HUDEP-2 (cell line): ENCODE data around the gene MRTFB.
A peak's percentile ranks its signal among the peaks of the same experiment; 100 is the strongest.

Experiments
- DNase-seq, 76 experiments: peaks; one replicate each; lab custom pipeline; 2025; ENCODE audit not compliant: unreplicated experiment in 76 of 76; lab: John Stamatoyannopoulos, UW

Gene MRTFB

GRCh38 chr16:14063618-14064581, 7.2 kb upstream of the MRTFB start:
- DNase-seq: no peak

- no peak for DNase-seq
Observed at GRCh38 chr16:14069818-14070217, 1.3 kb upstream of the MRTFB start.

DNA sequence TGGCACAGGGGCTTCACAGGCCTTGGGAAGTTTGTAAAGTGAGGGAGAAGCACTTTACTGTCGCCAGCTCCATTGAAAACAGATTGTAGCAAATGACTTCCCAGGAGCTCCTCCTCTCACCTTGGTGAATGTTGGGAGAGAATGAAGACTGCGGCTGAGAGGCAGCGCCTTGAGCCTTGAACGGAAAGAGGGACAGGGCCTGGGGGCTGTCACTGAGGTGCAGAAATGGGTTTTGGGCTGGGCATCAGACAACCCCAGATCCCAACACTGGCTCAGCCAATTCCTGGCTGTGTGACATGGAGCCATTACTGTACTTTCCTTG, 603 bp upstream of the MRTFB start:
- no peak for DNase-seq

GRCh38 chr16:14071576-14072271, 605 bp downstream of the MRTFB start:
- DNase-seq: peak in 7 of 76 experiments; percentile 13 to 49 (median 33)

- no peak for DNase-seq
Observed at GRCh38 chr16:14072360-14072759, 1.2 kb downstream of the MRTFB start.

DNA sequence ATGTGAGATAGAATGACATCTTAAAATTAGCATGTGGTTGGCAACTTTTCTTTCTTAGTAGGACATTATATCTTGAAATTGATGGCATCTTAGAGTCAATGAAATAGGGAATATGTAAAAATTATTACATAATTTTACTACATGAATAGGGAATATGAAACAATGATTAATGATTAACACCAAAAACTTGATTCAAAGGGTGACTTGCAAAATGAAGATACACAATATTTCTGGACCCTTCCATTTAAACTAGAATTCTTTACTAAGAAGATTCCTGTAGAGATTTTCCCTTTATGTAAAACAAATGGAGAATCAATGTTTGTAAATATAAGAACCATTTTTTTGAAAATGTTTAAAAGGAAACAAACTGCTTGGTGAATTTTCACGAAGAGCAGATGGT, 3.4 kb downstream of the MRTFB start:
- no peak for DNase-seq

GRCh38 chr16:14077918-14078317, 6.8 kb downstream of the MRTFB start:
- peak in 4 of 76 experiments; percentile 5 to 26 (median 14) for DNase-seq

GRCh38 chr16:14086477-14086876, 15.4 kb downstream of the MRTFB start:
- no peak for DNase-seq

- no peak for DNase-seq
Observed at GRCh38 chr16:14087181-14087580, 16.1 kb downstream of the MRTFB start.

- DNase-seq: no peak
Observed at GRCh38 chr16:14087590-14088154, 16.6 kb downstream of the MRTFB start.

DNA sequence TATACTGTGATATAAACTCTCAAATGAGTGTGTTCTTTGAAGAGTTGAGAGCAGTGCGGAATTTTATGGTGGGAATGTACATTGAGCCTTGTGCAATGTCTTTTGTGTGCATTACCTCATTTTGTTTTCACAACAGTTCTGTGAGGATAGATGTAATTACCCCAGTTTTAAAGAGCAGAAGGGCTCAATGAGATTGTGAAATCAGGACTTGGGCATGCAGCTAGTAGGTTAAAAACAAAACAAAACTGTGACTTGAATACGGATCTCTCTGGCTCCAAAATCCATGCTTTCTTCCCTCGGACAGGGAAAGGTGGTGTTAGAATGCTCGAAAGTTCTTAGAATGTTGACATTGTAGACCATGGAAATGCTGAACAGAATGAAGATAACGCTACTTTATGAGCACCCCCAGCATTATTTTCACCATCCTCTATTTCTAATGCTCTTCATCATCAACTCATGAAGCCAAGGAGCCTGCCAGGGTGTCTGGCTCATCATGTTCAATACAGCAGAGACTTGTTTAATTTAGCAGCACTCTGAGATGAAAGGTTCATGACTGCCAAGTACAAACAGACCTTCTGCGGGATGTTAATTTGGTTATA, 17.1 kb downstream of the MRTFB start:
- no peak for DNase-seq

DNA sequence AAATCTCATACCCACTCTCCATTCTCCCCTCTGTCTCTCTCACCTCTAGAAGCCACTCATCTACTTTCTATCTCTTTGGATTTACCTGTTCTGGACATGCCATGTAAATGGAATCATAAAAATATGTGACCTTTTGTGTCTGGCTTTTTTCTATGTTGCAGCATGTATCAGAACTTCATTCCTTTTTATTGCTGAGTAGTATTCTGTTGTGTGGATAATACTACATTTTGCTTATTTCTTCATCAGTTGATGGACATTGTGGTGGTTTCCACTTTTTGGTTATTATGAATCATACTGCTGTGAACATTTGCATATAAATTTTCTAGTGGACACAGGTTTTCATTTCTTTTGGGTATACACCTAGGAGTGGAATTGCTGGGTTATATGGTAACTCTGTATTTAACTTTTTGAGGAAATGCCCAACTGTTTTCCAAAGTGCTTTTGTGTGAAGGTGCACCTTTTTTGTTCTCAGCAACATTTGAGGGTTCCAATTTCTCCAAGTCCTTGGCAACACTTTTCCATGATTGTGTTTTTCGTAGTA, 18.2 kb downstream of the MRTFB start:
- no peak for DNase-seq

DNA sequence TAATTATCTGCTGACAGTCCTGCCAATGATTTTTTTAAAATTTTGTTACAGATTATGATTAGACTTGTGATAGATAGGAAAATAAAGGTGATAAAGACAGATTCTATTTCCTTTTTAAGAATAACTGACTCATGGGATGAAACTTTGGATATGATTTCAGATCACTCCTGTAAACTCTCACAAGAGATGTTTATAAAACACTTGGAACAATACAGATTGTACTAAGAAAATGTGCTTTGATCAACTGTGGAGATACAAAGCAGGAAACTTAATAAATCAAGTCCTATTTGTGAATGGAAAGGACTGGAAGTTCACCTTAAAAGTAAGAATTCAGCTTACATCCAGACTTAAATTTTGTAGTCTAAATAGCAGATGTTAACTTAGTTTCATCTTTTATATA, 21.4 kb downstream of the MRTFB start:
- no peak for DNase-seq

DNA sequence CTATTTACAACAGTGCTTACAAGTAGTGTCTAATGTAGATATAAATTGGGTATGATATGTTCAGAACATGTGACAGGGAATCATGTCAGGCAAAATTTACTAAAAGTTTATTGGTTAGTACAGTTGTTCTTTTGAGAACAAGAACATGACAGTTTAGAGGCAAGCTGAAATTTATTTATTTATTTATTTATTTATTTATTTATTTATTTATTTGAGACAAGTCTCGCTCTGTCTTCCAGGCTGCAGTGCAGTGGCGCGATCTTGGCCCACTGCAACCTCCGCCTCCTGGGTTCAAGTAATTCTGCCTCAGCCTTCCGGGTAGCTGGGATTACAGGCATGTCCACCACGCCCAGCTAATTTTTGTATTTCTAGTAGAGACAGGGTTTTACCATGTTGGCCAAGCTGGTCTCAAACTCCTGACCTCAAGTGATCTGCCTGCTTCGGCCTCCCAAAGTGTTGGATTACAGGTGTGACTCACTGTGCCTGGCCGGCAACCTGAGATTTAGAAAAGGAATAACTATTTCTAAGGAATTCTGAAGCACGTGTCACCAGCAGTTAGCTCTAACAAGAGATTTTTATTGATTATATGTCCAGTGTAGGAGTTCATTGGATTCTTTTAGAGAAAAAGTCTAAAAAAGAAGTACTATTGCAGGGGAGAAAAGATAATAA, 24.9 kb downstream of the MRTFB start:
- no peak for DNase-seq

DNA sequence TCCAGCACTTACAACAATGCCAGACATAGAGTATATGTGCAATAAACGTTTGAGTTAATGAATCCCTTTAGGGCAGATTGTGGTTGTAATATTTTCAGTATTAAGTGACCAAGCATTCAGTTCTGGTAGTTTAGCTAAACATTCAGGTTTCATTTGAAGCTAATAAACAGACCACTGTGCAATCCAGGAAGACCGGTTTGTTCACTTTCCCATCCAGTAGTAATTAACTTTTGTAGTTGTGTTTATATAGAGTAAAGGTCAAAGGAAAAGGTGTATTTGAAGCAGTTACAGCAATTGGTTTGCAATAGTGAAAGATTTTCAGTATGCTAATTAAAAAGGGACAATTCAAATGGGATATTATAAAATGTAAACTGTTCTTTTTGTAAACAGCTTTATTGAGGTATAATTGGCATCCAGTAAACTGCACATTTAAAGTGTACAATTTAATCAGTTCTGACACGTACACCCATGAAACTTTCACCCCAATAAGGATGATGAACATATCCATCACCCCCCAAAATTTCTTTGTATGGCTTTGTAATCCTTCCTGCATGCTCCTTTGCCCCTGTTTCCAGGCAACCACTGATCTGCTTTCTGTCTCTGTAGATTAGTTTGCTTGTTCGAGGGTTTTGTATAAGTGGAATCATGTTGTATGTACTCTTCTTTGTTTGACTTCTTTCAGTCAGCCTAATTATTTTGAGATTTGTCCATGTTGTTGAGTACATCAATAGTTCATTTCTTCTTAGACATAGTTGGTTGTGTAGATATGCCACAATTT, 26.3 kb downstream of the MRTFB start:
- DNase-seq: no peak

DNA sequence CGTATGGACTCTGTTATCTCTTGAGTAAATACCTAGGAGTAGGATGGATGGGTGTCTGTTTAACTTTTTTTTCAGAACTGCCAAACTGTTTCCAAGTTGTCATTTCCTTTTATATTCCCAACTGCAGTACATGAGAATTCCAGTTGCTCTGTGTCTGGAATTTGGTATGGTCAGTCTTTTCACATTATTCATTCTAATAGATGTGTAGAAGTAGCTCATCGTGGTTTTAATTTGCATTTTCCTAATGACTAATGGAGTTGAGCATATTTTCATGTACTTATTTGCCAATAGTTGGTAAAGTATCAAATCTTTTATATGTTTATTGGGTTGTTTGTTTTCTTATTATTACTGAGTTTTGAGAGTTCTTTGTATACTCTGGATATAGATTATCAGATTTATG, 27.0 kb downstream of the MRTFB start:
- DNase-seq: no peak

DNA sequence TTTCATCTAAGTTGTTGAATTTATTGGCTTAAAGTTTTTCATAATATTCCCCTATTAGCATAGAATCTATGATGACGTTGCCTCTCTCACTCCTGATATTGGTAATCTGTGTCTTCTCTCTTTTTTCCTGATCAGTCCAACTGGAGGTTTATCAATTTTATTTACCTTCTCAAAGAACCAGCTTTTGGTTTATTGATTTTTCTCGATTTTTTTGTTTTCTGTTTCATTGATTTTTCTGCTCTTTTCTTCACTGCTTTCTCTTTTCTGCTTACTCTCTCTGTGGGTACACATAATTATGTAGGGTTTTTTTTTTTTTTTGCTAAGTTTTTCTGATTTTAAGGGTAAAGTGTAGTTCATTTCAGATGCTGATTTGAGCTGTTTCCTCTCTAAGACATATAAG, 29.7 kb downstream of the MRTFB start:
- DNase-seq: no peak

DNA sequence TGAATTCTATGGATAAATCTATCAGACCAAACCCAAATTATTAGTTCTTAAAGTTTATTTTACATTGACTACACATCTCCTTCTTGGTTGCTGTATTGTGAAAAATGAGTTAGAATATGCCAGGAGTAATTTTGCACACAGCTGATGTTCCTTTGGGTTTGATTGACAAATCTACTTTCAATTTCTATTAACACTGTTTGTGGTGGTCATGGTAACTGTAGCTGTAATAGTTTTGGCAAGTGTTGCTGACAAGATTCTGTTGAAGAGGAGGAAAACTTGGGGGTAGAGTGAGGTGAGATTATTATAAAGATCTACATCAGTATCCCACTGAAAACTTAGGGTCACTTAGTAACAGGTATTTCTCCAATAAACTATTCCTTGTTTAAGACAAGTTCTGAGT, 30.3 kb downstream of the MRTFB start:
- no peak for DNase-seq

DNA sequence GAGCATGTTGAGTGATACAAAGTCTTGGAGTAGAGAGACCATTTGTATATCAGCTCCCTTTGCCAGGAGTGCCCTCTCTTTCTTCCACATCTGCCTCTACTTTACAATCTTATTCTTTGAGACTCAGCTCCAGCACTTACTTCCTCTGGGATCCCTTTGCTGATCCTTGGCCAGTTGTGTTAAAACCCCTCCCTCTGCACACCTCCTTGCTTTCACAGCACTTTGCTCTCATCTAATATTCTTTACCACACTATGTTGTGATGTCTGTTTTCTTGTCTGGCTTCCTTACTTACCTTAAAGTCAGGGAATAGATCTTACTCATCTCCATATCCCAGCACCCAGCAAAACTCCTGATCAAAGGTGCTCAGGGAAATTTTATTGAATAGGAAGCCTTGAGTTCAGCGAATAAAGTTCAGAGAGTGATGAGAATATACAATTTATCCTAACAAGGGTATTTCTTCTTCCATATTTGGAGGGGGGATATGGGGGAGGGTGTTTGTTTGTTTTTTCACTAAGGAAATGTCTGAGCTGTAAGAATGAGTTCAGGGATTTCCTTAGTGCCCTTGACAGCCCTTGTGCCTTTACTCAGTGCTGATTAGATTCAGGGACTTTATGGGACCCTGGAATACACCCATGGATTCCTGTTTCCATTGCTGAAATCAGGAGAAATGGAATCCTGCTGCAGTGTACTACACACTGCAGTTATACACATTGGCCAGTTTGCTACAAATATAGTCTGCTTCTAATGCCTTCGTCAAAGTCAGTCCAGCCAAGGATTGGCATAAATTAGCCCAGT, 32.0 kb downstream of the MRTFB start:
- DNase-seq: no peak
